ENCODE data around the gene CHST2.
A peak's percentile ranks its signal among the peaks of the same experiment; 100 is the strongest.

CHST2 gene

GRCh38 chr3:143123353-143123984 is 3.9 kb downstream of the CHST2 start:
- peaks cover 6% of the 10 kb centered on the region for H3K4me1 ChIP-seq (ENCODE audit: insufficient read depth, insufficient read length)
- H3K4me3 ChIP-seq (ENCODE audit: insufficient read length, low read depth) = no peak overlapping the region
- no peak for DNase-seq (ENCODE audit: low read depth, low spot score)
- peaks cover 6% of the 10 kb centered on the region for H3K27me3 ChIP-seq (ENCODE audit: insufficient read depth, insufficient read length)
- H3K9ac ChIP-seq (ENCODE audit: insufficient read length, low read depth) = peak overlapping the region; percentile 12
- no peak for TF ChIP-seq ZNF274 (IDR thresholded peaks at IDR 0.05; ENCODE audit: low read depth, low read length)
- TF ChIP-seq SUZ12 (IDR thresholded peaks at IDR 0.05; ENCODE audit: extremely low read depth, insufficient read depth, insufficient read length) = no peak
- no peak for TF ChIP-seq YY1 (IDR thresholded peaks at IDR 0.05; ENCODE audit: insufficient read depth, insufficient read length)
- peaks cover 8% of the 10 kb centered on the region; the same call in 1 of the 2 replicates for H3K9me3 ChIP-seq (ENCODE audit: insufficient read depth, low read length)
- peaks cover 18% of the 10 kb centered on the region for H3K36me3 ChIP-seq (ENCODE audit: insufficient read depth, insufficient read length, low read length)

- TF ChIP-seq YY1 (IDR thresholded peaks at IDR 0.05; ENCODE audit: insufficient read depth, insufficient read length) (no peak), ZNF274 (IDR thresholded peaks at IDR 0.05; ENCODE audit: low read depth, low read length) (no peak), SUZ12 (IDR thresholded peaks at IDR 0.05; ENCODE audit: extremely low read depth, insufficient read depth, insufficient read length) (no peak)
- Histone ChIP-seq H3K9me3 (ENCODE audit: insufficient read depth, low read length) (peaks cover 8% of the 10 kb centered on the region; the same call in 1 of the 2 replicates), H3K4me3 (ENCODE audit: insufficient read length, low read depth) (no peak overlapping the region), H3K36me3 (ENCODE audit: insufficient read depth, insufficient read length, low read length) (peaks cover 18% of the 10 kb centered on the region), H3K4me1 (ENCODE audit: insufficient read depth, insufficient read length) (peaks cover 5% of the 10 kb centered on the region), H3K27me3 (ENCODE audit: insufficient read depth, insufficient read length) (peaks cover 3% of the 10 kb centered on the region), H3K9ac (ENCODE audit: insufficient read length, low read depth) (no peak overlapping the region)
- no peak for DNase-seq (ENCODE audit: low read depth, low spot score)
These were observed 5.3 kb downstream of the CHST2 start for GRCh38 chr3:143124601-143125520.

- TF ChIP-seq ZNF274 (IDR thresholded peaks at IDR 0.05; ENCODE audit: low read depth, low read length) (no peak), YY1 (IDR thresholded peaks at IDR 0.05; ENCODE audit: insufficient read depth, insufficient read length) (no peak), SUZ12 (IDR thresholded peaks at IDR 0.05; ENCODE audit: extremely low read depth, insufficient read depth, insufficient read length) (no peak)
- Histone ChIP-seq H3K9ac (ENCODE audit: insufficient read length, low read depth) (no peak overlapping the region), H3K9me3 (ENCODE audit: insufficient read depth, low read length) (no peaks in the 10 kb centered on the region), H3K36me3 (ENCODE audit: insufficient read depth, insufficient read length, low read length) (peaks cover 3% of the 10 kb centered on the region), H3K4me1 (ENCODE audit: insufficient read depth, insufficient read length) (no peaks in the 10 kb centered on the region), H3K4me3 (ENCODE audit: insufficient read length, low read depth) (no peak overlapping the region), H3K27me3 (ENCODE audit: insufficient read depth, insufficient read length) (no peaks in the 10 kb centered on the region)
- no peak for DNase-seq (ENCODE audit: low read depth, low spot score)
These were observed 8.2 kb downstream of the CHST2 start for GRCh38 chr3:143127801-143128200.

- H3K36me3 ChIP-seq (ENCODE audit: insufficient read depth, insufficient read length, low read length) = no peaks in the 10 kb centered on the region
- no peak for TF ChIP-seq ZNF274 (IDR thresholded peaks at IDR 0.05; ENCODE audit: low read depth, low read length)
- TF ChIP-seq SUZ12 (IDR thresholded peaks at IDR 0.05; ENCODE audit: extremely low read depth, insufficient read depth, insufficient read length) = no peak
- H3K4me3 ChIP-seq (ENCODE audit: insufficient read length, low read depth) = no peak overlapping the region
- H3K9me3 ChIP-seq (ENCODE audit: insufficient read depth, low read length) = no peaks in the 10 kb centered on the region; the same call in 1 of the 2 replicates
- H3K4me1 ChIP-seq (ENCODE audit: insufficient read depth, insufficient read length) = no peaks in the 10 kb centered on the region
- no peaks in the 10 kb centered on the region for H3K27me3 ChIP-seq (ENCODE audit: insufficient read depth, insufficient read length)
- H3K9ac ChIP-seq (ENCODE audit: insufficient read length, low read depth) = no peak overlapping the region
- no peak for DNase-seq (ENCODE audit: low read depth, low spot score)
These were observed 8.8 kb downstream of the CHST2 start for GRCh38 chr3:143128227-143128955.

GRCh38 chr3:143132246-143132980 is 12.8 kb downstream of the CHST2 start:
- no peaks in the 10 kb centered on the region for H3K36me3 ChIP-seq (ENCODE audit: insufficient read depth, insufficient read length, low read length)
- DNase-seq (ENCODE audit: low read depth, low spot score) = no peak
- no peaks in the 10 kb centered on the region for H3K27me3 ChIP-seq (ENCODE audit: insufficient read depth, insufficient read length)
- H3K4me3 ChIP-seq (ENCODE audit: insufficient read length, low read depth) = no peak overlapping the region
- no peak for TF ChIP-seq ZNF274 (IDR thresholded peaks at IDR 0.05; ENCODE audit: low read depth, low read length)
- TF ChIP-seq YY1 (IDR thresholded peaks at IDR 0.05; ENCODE audit: insufficient read depth, insufficient read length) = no peak
- TF ChIP-seq SUZ12 (IDR thresholded peaks at IDR 0.05; ENCODE audit: extremely low read depth, insufficient read depth, insufficient read length) = no peak
- no peaks in the 10 kb centered on the region; the same call in 1 of the 2 replicates for H3K9me3 ChIP-seq (ENCODE audit: insufficient read depth, low read length)
- H3K4me1 ChIP-seq (ENCODE audit: insufficient read depth, insufficient read length) = no peaks in the 10 kb centered on the region
- no peak overlapping the region for H3K9ac ChIP-seq (ENCODE audit: insufficient read length, low read depth)

- no peaks in the 10 kb centered on the region; the same call in 1 of the 2 replicates for H3K9me3 ChIP-seq (ENCODE audit: insufficient read depth, low read length)
- peak; percentile 46 for DNase-seq (ENCODE audit: low read depth, low spot score)
- H3K9ac ChIP-seq (ENCODE audit: insufficient read length, low read depth) = no peak overlapping the region
- no peak overlapping the region for H3K4me3 ChIP-seq (ENCODE audit: insufficient read length, low read depth)
- H3K27me3 ChIP-seq (ENCODE audit: insufficient read depth, insufficient read length) = no peaks in the 10 kb centered on the region
- peaks cover under 1% of the 10 kb centered on the region for H3K4me1 ChIP-seq (ENCODE audit: insufficient read depth, insufficient read length)
- no peaks in the 10 kb centered on the region for H3K36me3 ChIP-seq (ENCODE audit: insufficient read depth, insufficient read length, low read length)
- no peak for TF ChIP-seq SUZ12 (IDR thresholded peaks at IDR 0.05; ENCODE audit: extremely low read depth, insufficient read depth, insufficient read length)
These were observed 14.9 kb downstream of the CHST2 start for GRCh38 chr3:143134471-143134870.

Data from NT2/D1 (cell line).